Keratinocyte (primary cell): Measurements from ENCODE around the gene KANK2. TPM values are rescaled to one million over a fixed set of nuclear protein-coding genes. Genes with fewer than 3 reads are reported as not detected.
A peak's percentile ranks its signal among the peaks of the same experiment; 100 is the strongest.

Source experiments
- DNase-seq: peaks from one replicate; pipeline ENCODE4 v3.0.0-alpha.2; 2011; ENCODE audit warnings: low read depth, missing footprints, low spot score
- FAIRE-seq: peaks from 2 replicates; lab custom pipeline; 2011; peaks lifted over from hg19 to GRCh38; lab: Jason Lieb, UNC
- H2AFZ ChIP-seq: 2 replicates; pipeline ENCODE4 v1.6.0; 2012; ENCODE audit warnings: low read length, control low read depth, inconsistent platforms; ENCODE audit not compliant: control insufficient read depth
- H3K27ac ChIP-seq: 2 replicates; pipeline ENCODE4 v1.5.1; 2011; ENCODE audit warnings: low read length; ENCODE audit not compliant: control insufficient read depth, insufficient read depth
- H3K27me3 ChIP-seq: 3 replicates; pipeline ENCODE4 v1.6.0; 2011; ENCODE audit warnings: low read length; ENCODE audit not compliant: control insufficient read depth, insufficient read depth; ENCODE audit errors: extremely low read depth
- H3K36me3 ChIP-seq, 2 experiments: 2 replicates in 1 of 2; 3 replicates in 1 of 2; pipeline ENCODE4 v1.5.1; 2011; ENCODE audit warnings: low read length in 2 of 2, mild to moderate bottlenecking in 1 of 2; ENCODE audit not compliant: control insufficient read depth in 2 of 2, insufficient read depth in 2 of 2; ENCODE audit errors: extremely low read depth in 1 of 2
- H3K4me1 ChIP-seq: 3 replicates; pipeline ENCODE4 v1.5.1; 2011; ENCODE audit warnings: low read length; ENCODE audit not compliant: control insufficient read depth, insufficient read depth; ENCODE audit errors: extremely low read depth
- H3K4me2 ChIP-seq: 3 replicates; pipeline ENCODE4 v1.6.0; 2011; ENCODE audit warnings: low read depth, low read length; ENCODE audit not compliant: control insufficient read depth, insufficient read depth; ENCODE audit errors: extremely low read depth
- H3K4me3 ChIP-seq, 3 experiments: fragments of 200-600 bp in 1 of 3; sonication (generic) in 1 of 3; 2 replicates in 2 of 3; 3 replicates in 1 of 3; pipeline ENCODE4 v1.5.1; 2011 to 2016; ENCODE audit warnings: low read length in 3 of 3, mild to moderate bottlenecking in 3 of 3, control low read depth in 2 of 3, inconsistent platforms in 1 of 3, low read depth in 1 of 3, mixed read lengths in 1 of 3, mixed run types in 1 of 3, moderate library complexity in 1 of 3; ENCODE audit not compliant: control insufficient read depth in 2 of 3, insufficient read depth in 2 of 3; ENCODE audit errors: extremely low read depth in 1 of 3
- H3K79me2 ChIP-seq: 2 replicates; pipeline ENCODE4 v1.6.0; 2012; ENCODE audit warnings: low read length; ENCODE audit not compliant: control insufficient read depth, insufficient read depth
- H3K9ac ChIP-seq: 3 replicates; pipeline ENCODE4 v1.6.0; 2011; ENCODE audit warnings: low read length; ENCODE audit not compliant: control insufficient read depth, insufficient read depth; ENCODE audit errors: extremely low read depth
- H3K9me1 ChIP-seq: 3 replicates; pipeline ENCODE4 v1.6.0; 2011; ENCODE audit warnings: low read length; ENCODE audit not compliant: control insufficient read depth, insufficient read depth; ENCODE audit errors: extremely low read depth
- H3K9me3 ChIP-seq: 2 replicates; pipeline ENCODE4 v1.5.1; 2012; ENCODE audit warnings: low read depth, low read length; ENCODE audit not compliant: control insufficient read depth
- H4K20me1 ChIP-seq: 3 replicates; pipeline ENCODE4 v1.6.0; 2011; ENCODE audit warnings: low read length; ENCODE audit not compliant: control insufficient read depth, insufficient read depth; ENCODE audit errors: extremely low read depth
- CTCF ChIP-seq, 3 experiments: IDR thresholded peaks in 1 of 3; conservative IDR thresholded peaks in 1 of 3; optimal IDR thresholded peaks in 1 of 3; 2 replicates in 2 of 3; 3 replicates in 1 of 3; pipeline versions ENCODE3 to v1.5.1; 2011; ENCODE audit warnings: low read length in 3 of 3, mild to moderate bottlenecking in 3 of 3, moderate library complexity in 2 of 3, control low read depth in 1 of 3, inconsistent platforms in 1 of 3; ENCODE audit not compliant: insufficient read depth in 2 of 3; ENCODE audit errors: extremely low read depth in 1 of 3
- EZH2 ChIP-seq: IDR thresholded peaks from one replicate; pipeline ENCODE4 v1.6.1; 2012; ENCODE audit warnings: inconsistent platforms, mild to moderate bottlenecking, low read length, moderate library complexity
- dilution Hi-C: fragments of 300-500 bp; cut with MboI; formaldehyde crosslinking; loops from one replicate; pipeline ENCODE4 v1.7.0; 2020; ENCODE audit warnings: low sequenced_read_pairs; ENCODE audit not compliant: extremely low pct_ligation_motif_present
- polyA minus RNA-seq, 3 experiments: library from RNA; depleted of rRNA, polyadenylated mRNA; stranded (reverse); fragments of >200 nt; gene quantifications; 1 replicate in 1 of 3; 2 replicates in 1 of 3; 3 replicates in 1 of 3; pipeline ENCODE4 v1.2.3, GENCODE V29; 2011
- polyA plus RNA-seq, 5 experiments: library from polyadenylated mRNA; depleted of rRNA in 3 of 5; stranded (reverse) in 3 of 5; stranded (forward) in 1 of 5; unstranded in 1 of 5; fragments of >200 nt; gene quantifications; 1 replicate in 1 of 5; 2 replicates in 3 of 5; 3 replicates in 1 of 5; pipeline versions ENCODE4 v1.2.1 to v1.2.3, GENCODE V29; 2011 to 2012; ENCODE audit warnings: missing spikeins in 2 of 5, low read depth in 1 of 5, low replicate concordance in 1 of 5

The KANK2 gene
- polyA plus RNA-seq, result 2.8 to 3.9 TPM (median 3.6 TPM) in 3 replicates
- polyA plus RNA-seq (2011; ENCODE audit: low read depth), result 11.8 TPM
- 2.9 and 5.5 TPM in 2 replicates for polyA plus RNA-seq (2011; cell fraction: cytosol; rRNA removed)
- polyA plus RNA-seq (2011; cell fraction: nucleus; rRNA removed), result 11.8 and 11.9 TPM in 2 replicates
- 8.8 and 11.5 TPM in 2 replicates for polyA plus RNA-seq (2012; ENCODE audit: low replicate concordance)
- polyA minus RNA-seq, result 4.7 to 25.2 TPM (median 7.5 TPM) in 3 replicates
- 10.4 TPM for polyA minus RNA-seq (2011; cell fraction: cytosol; rRNA and poly(A)+ RNA removed)
- 12.5 and 12.7 TPM in 2 replicates for polyA minus RNA-seq (2011; cell fraction: nucleus; rRNA and poly(A)+ RNA removed)

GRCh38 chr19:11197291-11198174 lies at the start of gene KANK2:
Gene KANK2, minus strand, starts transcription at chr19:11197545. Its CDS starts 3,034 bp downstream, at chr19:11194511.
- Histone ChIP-seq H3K4me2 (peak within 1 kb of the TSS; percentile 90), H3K27me3 (no peaks in the 10 kb centered on the region), H3K27ac (no peak within 1 kb of the TSS), H3K9me1 (no peaks in the 10 kb centered on the region), H3K4me1 (no peaks in the 10 kb centered on the region), H3K36me3 (peaks cover 3 to 6% of the 10 kb centered on the region in 2 experiments), H4K20me1 (no peaks in the 10 kb centered on the region), H3K9ac (peak within 1 kb of the TSS; percentile 60), H3K79me2 (no peaks in the 10 kb centered on the region), H3K9me3 (no peaks in the 10 kb centered on the region), H3K4me3 (peak within 1 kb of the TSS; percentile 58 to 74 (median 59)), H2AFZ (peak within 1 kb of the TSS; percentile 90)
- TF ChIP-seq CTCF (optimal IDR thresholded peaks at IDR 0.05 in 1 of 3, IDR thresholded peaks at IDR 0.05 in 1 of 3, conservative IDR thresholded peaks at IDR 0.05 in 1 of 3; ENCODE audit: extremely low read depth in 1 of 3, insufficient read depth in 2 of 3, low read length in 3 of 3) (peak in 1 of 3 experiments; percentile 25), EZH2 (no peak)
- no peak for DNase-seq
- dilution Hi-C loops, result no loop called here
- no peak for FAIRE-seq

- Histone ChIP-seq H3K4me1 (no peaks in the 10 kb centered on the region), H3K27ac (no peak overlapping the region), H3K36me3 (peaks cover 22 to 33% of the 10 kb centered on the region in 2 experiments), H3K4me3 (no peak overlapping the region), H3K9ac (no peak overlapping the region), H4K20me1 (no peaks in the 10 kb centered on the region), H3K4me2 (no peak overlapping the region), H3K9me1 (no peaks in the 10 kb centered on the region), H2AFZ (no peak overlapping the region), H3K27me3 (no peaks in the 10 kb centered on the region), H3K79me2 (no peaks in the 10 kb centered on the region), H3K9me3 (no peaks in the 10 kb centered on the region)
- DNase-seq (no peak), FAIRE-seq (no peak)
- no peak for TF ChIP-seq EZH2
- TF ChIP-seq CTCF (optimal IDR thresholded peaks at IDR 0.05 in 1 of 3, IDR thresholded peaks at IDR 0.05 in 1 of 3, conservative IDR thresholded peaks at IDR 0.05 in 1 of 3; ENCODE audit: extremely low read depth in 1 of 3, insufficient read depth in 2 of 3, low read length in 3 of 3), result no peak
- dilution Hi-C loops, result no loop called here
Observed at GRCh38 chr19:11246941-11247340, 49.6 kb upstream of the KANK2 start.
